Astrocyte (in vitro differentiated cells and primary cell): ENCODE results near the gene TIMM13. TPM values are rescaled to one million over a fixed set of nuclear protein-coding genes. Genes with fewer than 3 reads are reported as not detected.

Source experiments
- DNase-seq: peaks from one replicate; pipeline ENCODE4 v3.0.0-alpha.2; 2010; ENCODE audit warnings: low read depth
- FAIRE-seq: peaks from 2 replicates; lab custom pipeline; 2011; peaks lifted over from hg19 to GRCh38; lab: Jason Lieb, UNC
- H2AFZ ChIP-seq: 2 replicates; pipeline ENCODE4 v1.6.0; 2012; ENCODE audit warnings: low read depth, low read length, inconsistent platforms
- H3K27ac ChIP-seq: 2 replicates; pipeline ENCODE4 v1.5.1; 2011; ENCODE audit warnings: low read depth, low read length, inconsistent platforms
- H3K27me3 ChIP-seq: 2 replicates; pipeline ENCODE4 v1.6.0; 2011; ENCODE audit warnings: low read length, inconsistent platforms; ENCODE audit not compliant: insufficient read depth
- H3K36me3 ChIP-seq: 2 replicates; pipeline ENCODE4 v1.5.1; 2011; ENCODE audit warnings: low read length, inconsistent platforms; ENCODE audit not compliant: insufficient read depth
- H3K4me1 ChIP-seq: 2 replicates; pipeline ENCODE4 v1.5.1; 2011; ENCODE audit warnings: low read length, inconsistent platforms; ENCODE audit not compliant: insufficient read depth
- H3K4me2 ChIP-seq: 2 replicates; pipeline ENCODE4 v1.6.0; 2012; ENCODE audit warnings: low read length, inconsistent platforms
- H3K4me3 ChIP-seq: 2 replicates; pipeline ENCODE4 v1.5.1; 2011; ENCODE audit warnings: low read depth, mild to moderate bottlenecking, low read length, inconsistent platforms; ENCODE audit not compliant: insufficient read depth
- H3K79me2 ChIP-seq: 2 replicates; pipeline ENCODE4 v1.6.0; 2012; ENCODE audit warnings: mild to moderate bottlenecking, low read length, inconsistent platforms; ENCODE audit not compliant: insufficient read depth
- H3K9ac ChIP-seq: 2 replicates; pipeline ENCODE4 v1.6.0; 2012; ENCODE audit warnings: mild to moderate bottlenecking, low read length, inconsistent platforms
- H3K9me3 ChIP-seq: 2 replicates; pipeline ENCODE4 v1.5.1; 2012; ENCODE audit warnings: low read depth, mild to moderate bottlenecking, low read length, inconsistent platforms; ENCODE audit not compliant: insufficient read depth
- H4K20me1 ChIP-seq: 2 replicates; pipeline ENCODE4 v1.6.0; 2012; ENCODE audit warnings: low read length, inconsistent platforms; ENCODE audit not compliant: insufficient read depth
- H3K27ac Mint-ChIP-seq: one replicate; pipeline ENCODE4 v1.8.0; 2021; ENCODE audit warnings: mild to moderate bottlenecking, mixed read lengths; ENCODE audit not compliant: unreplicated experiment
- H3K27me3 Mint-ChIP-seq: one replicate; pipeline ENCODE4 v1.8.0; 2021; ENCODE audit warnings: low read depth, mixed read lengths; ENCODE audit not compliant: unreplicated experiment
- H3K36me3 Mint-ChIP-seq: one replicate; pipeline ENCODE4 v1.8.0; 2021; ENCODE audit warnings: low read depth, mixed read lengths; ENCODE audit not compliant: unreplicated experiment
- H3K4me1 Mint-ChIP-seq: one replicate; pipeline ENCODE4 v1.8.0; 2021; ENCODE audit warnings: low read depth, mixed read lengths; ENCODE audit not compliant: unreplicated experiment
- H3K4me3 Mint-ChIP-seq: one replicate; pipeline ENCODE4 v1.8.0; 2021; ENCODE audit warnings: mild to moderate bottlenecking, moderate library complexity, mixed read lengths; ENCODE audit not compliant: unreplicated experiment
- H3K9me3 Mint-ChIP-seq: one replicate; pipeline ENCODE4 v1.8.0; 2021; ENCODE audit warnings: mild to moderate bottlenecking, mixed read lengths; ENCODE audit not compliant: unreplicated experiment
- EZH2 ChIP-seq: IDR thresholded peaks from 2 replicates; pipeline ENCODE4 v1.6.1; 2012; ENCODE audit warnings: mild to moderate bottlenecking, low read length, inconsistent platforms; ENCODE audit not compliant: insufficient read depth
- microRNA-seq: library from miRNA; unstranded; fragments of <30 nt; microRNA quantifications from one replicate; pipeline ENCODE4 v1.2.0, GENCODE V29; 2020
- total RNA-seq: library from RNA; stranded (reverse); gene quantifications from 2 replicates; pipeline ENCODE4 v1.2.1, GENCODE V29; 2021
- TF ChIP-seq, protein P1 (sequence below): IDR thresholded peaks from 2 replicates; pipeline ENCODE4 v1.5.1; 2011; ENCODE audit warnings: low read depth, mild to moderate bottlenecking, inconsistent platforms, low read length, moderate library complexity; ENCODE audit not compliant: insufficient read depth

TIMM13 gene
- total RNA-seq, 1 donor from 2014 or later = 105 TPM

DNA sequence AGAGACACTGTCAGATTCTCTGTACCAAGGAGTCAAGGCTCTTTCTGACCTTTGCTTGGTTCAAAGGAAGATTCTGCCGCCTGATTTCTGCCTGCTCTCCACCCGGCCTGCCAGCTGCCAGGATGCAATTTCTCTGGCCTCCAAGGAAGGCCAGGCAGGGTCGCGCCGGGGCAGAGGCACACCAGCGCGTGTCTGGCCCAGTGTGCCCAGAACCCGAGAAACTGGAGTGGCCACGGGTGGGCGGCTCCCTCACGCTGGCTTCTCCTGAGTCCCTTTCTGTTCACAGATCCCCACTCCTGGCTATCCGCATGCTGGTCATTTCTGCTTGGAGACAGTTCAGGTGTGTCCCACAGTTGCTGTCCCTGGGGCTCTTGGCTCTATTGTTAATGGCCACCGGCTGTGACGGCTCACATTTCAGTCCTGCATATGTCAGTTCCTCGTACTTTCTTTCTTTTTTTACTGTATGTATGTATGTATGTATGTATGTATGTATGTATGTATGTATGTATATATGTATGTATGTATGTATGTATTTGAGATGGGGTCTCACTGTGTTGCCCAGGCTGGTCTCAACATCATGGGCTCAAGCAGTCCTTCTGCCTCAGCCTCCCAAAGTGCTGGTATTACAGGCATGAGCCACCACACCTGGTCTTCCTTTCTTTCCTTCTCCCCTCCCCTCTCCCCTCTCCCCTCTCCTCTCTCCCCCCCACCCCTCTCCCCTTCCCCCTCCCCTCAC, 50.4 kb downstream of the TIMM13 start:
- Mint-ChIP-seq H3K4me1 (no peaks in the 10 kb centered on the region), H3K4me3 (no peak overlapping the region), H3K27me3 (peaks cover 18% of the 10 kb centered on the region), H3K36me3 (peaks cover 3% of the 10 kb centered on the region), H3K27ac (no peak overlapping the region), H3K9me3 (peaks cover 18% of the 10 kb centered on the region)
- peaks cover 5% of the 10 kb centered on the region for H3K9me3 ChIP-seq
- no peaks in the 10 kb centered on the region for H3K79me2 ChIP-seq
- H3K4me2 ChIP-seq = no peak overlapping the region
- no peak overlapping the region for H3K27ac ChIP-seq
- H3K9ac ChIP-seq = no peak overlapping the region
- H3K36me3 ChIP-seq = no peaks in the 10 kb centered on the region
- H3K27me3 ChIP-seq = no peaks in the 10 kb centered on the region
- H3K4me3 ChIP-seq = no peak overlapping the region
- FAIRE-seq = no peak
- no peak for TF ChIP-seq EZH2
- TF ChIP-seq, protein P1, sequence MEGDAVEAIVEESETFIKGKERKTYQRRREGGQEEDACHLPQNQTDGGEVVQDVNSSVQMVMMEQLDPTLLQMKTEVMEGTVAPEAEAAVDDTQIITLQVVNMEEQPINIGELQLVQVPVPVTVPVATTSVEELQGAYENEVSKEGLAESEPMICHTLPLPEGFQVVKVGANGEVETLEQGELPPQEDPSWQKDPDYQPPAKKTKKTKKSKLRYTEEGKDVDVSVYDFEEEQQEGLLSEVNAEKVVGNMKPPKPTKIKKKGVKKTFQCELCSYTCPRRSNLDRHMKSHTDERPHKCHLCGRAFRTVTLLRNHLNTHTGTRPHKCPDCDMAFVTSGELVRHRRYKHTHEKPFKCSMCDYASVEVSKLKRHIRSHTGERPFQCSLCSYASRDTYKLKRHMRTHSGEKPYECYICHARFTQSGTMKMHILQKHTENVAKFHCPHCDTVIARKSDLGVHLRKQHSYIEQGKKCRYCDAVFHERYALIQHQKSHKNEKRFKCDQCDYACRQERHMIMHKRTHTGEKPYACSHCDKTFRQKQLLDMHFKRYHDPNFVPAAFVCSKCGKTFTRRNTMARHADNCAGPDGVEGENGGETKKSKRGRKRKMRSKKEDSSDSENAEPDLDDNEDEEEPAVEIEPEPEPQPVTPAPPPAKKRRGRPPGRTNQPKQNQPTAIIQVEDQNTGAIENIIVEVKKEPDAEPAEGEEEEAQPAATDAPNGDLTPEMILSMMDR = no peak
- no peaks in the 10 kb centered on the region for H3K4me1 ChIP-seq
- H4K20me1 ChIP-seq = no peaks in the 10 kb centered on the region
- DNase-seq = no peak
- H2AFZ ChIP-seq = no peak overlapping the region

Small RNA genes within 50 kb of the gene (microRNA-seq; reads per million reads assigned to microRNA genes)
- gene MIR7108 = 11.5 reads per million, percentile 38 among the genes with 10 or more reads in this experiment

Other genes with a start within 250 kb of the TIMM13 start
- 69.9 and 78.3 TPM in 2 replicates for gene PLEKHJ1, start 191.3 kb downstream of the TIMM13 start, total RNA-seq
- gene SF3A2, start 190.8 kb downstream of the TIMM13 start, total RNA-seq = 76.6 and 83.2 TPM in 2 replicates
- gene AMH, start 178.3 kb downstream of the TIMM13 start, total RNA-seq = 3.5 and 4.6 TPM in 2 replicates
- gene JSRP1, start 171.2 kb downstream of the TIMM13 start, total RNA-seq = 0.36 and 1.3 TPM in 2 replicates
- gene PEAK3, start 145.4 kb downstream of the TIMM13 start, total RNA-seq = 0.18 TPM in 1 of 2 replicates, not detected in the other
- not detected in 2 replicates for gene LINGO3, start 119.4 kb downstream of the TIMM13 start, total RNA-seq
- 91.4 and 97.6 TPM in 2 replicates for gene LSM7, start 99.0 kb downstream of the TIMM13 start, total RNA-seq
- gene SPPL2B, start 98.9 kb downstream of the TIMM13 start, total RNA-seq = 52.2 and 55.4 TPM in 2 replicates
- 0.16 and 0.17 TPM in 2 replicates for gene TMPRSS9, start 67.3 kb downstream of the TIMM13 start, total RNA-seq
- 64.0 and 72.1 TPM in 2 replicates for gene LMNB2, start 29.4 kb upstream of the TIMM13 start, total RNA-seq
- gene GADD45B, start 48.5 kb upstream of the TIMM13 start, total RNA-seq = 161 and 190 TPM in 2 replicates